Subcutaneous preadipocyte (primary cell): ENCODE measurements around the gene FUT7. TPM values are rescaled to one million over a fixed set of nuclear protein-coding genes. Genes with fewer than 3 reads are reported as not detected.

Source experiments
- total RNA-seq: library from RNA; depleted of rRNA; stranded (reverse); fragments of >200 nt; gene quantifications from 2 replicates; pipeline ENCODE4 v1.2.3, GENCODE V29; 2012

The FUT7 gene
- total RNA-seq = not detected in 2 replicates

GRCh38 chr9:137031904-137032640 lies at the start of gene FUT7:
Gene FUT7, minus strand, starts transcription at chr9:137032088. Its CDS starts 97 bp downstream, at chr9:137031991.

GRCh38 chr9:137077010-137077747 lies 45.3 kb upstream of the FUT7 start, which contains the start of gene UAP1L1:
Gene UAP1L1, plus strand, starts transcription at chr9:137077517. Its CDS starts 16 bp downstream, at chr9:137077533.

GRCh38 chr9:137070201-137070905 lies 38.5 kb upstream of the FUT7 start, which contains the start of gene SAPCD2:
Gene SAPCD2, minus strand, starts transcription at chr9:137070557. Its CDS starts 97 bp downstream, at chr9:137070460.

GRCh38 chr9:137053944-137054931 lies 22.4 kb upstream of the FUT7 start, which contains the start of gene ENTPD2:
Gene ENTPD2, minus strand, starts transcription at chr9:137054061. Its CDS starts 64 bp downstream, at chr9:137053997.

GRCh38 chr9:137046088-137046787 lies 14.3 kb upstream of the FUT7 start, which contains the start of gene NPDC1:
Gene NPDC1, minus strand, starts transcription at chr9:137046177. Its CDS starts 188 bp downstream, at chr9:137045989.

GRCh38 chr9:137027369-137028262 lies 4.3 kb downstream of the FUT7 start, which contains the start of gene ABCA2:
Gene ABCA2, minus strand, starts transcription at chr9:137028237. Its CDS starts 97 bp downstream, at chr9:137028140.

GRCh38 chr9:136996361-136997292 lies 35.3 kb downstream of the FUT7 start, which contains the start of gene CLIC3:
Gene CLIC3, minus strand, starts transcription at chr9:136996568. Its CDS starts 25 bp downstream, at chr9:136996543.

GRCh38 chr9:136991993-136992818 lies 39.7 kb downstream of the FUT7 start, which contains the start of gene PAXX:
Gene PAXX, plus strand, starts transcription at chr9:136992422. Its CDS starts 22 bp downstream, at chr9:136992444.

GRCh38 chr9:136982232-136983051 lies 49.4 kb downstream of the FUT7 start, which contains the start of gene LCNL1:
Gene LCNL1, plus strand, starts transcription at chr9:136982993. Its CDS starts 594 bp downstream, at chr9:136983587.

Other genes with a start within 250 kb of the FUT7 start
- gene TMEM141, start 240.7 kb downstream of the FUT7 start, total RNA-seq = 31.3 and 40.8 TPM in 2 replicates
- 0.20 and 0.37 TPM in 2 replicates for gene CCDC183, start 235.8 kb downstream of the FUT7 start, total RNA-seq
- 44.5 and 80.5 TPM in 2 replicates for gene RABL6, start 224.1 kb downstream of the FUT7 start, total RNA-seq
- 0.73 and 0.98 TPM in 2 replicates for gene AJM1, start 189.6 kb downstream of the FUT7 start, total RNA-seq
- gene PHPT1, start 182.7 kb downstream of the FUT7 start, total RNA-seq = 44.0 and 77.5 TPM in 2 replicates
- gene MAMDC4, start 179.7 kb downstream of the FUT7 start, total RNA-seq = 0.73 and 1.8 TPM in 2 replicates
- gene EDF1, start 165.8 kb downstream of the FUT7 start, total RNA-seq = 107 and 187 TPM in 2 replicates
- gene TRAF2, start 145.6 kb downstream of the FUT7 start, total RNA-seq = 9.2 and 10.8 TPM in 2 replicates
- 125 TPM in 2 replicates for gene FBXW5, start 87.3 kb downstream of the FUT7 start, total RNA-seq
- gene C8G, start 86.8 kb downstream of the FUT7 start, total RNA-seq = not detected in 2 replicates
- not detected in 2 replicates for gene LCN12, start 79.8 kb downstream of the FUT7 start, total RNA-seq
- 0.59 and 4.8 TPM in 2 replicates for gene PTGDS, start 54.6 kb downstream of the FUT7 start, total RNA-seq
- gene LCNL1, start 49.1 kb downstream of the FUT7 start, total RNA-seq = under 0.01 and 0.37 TPM in 2 replicates
- gene PAXX, start 39.7 kb downstream of the FUT7 start, total RNA-seq = 13.9 and 14.3 TPM in 2 replicates
- gene CLIC3, start 35.5 kb downstream of the FUT7 start, total RNA-seq = 0.20 and 0.73 TPM in 2 replicates
- 15.4 and 19.5 TPM in 2 replicates for gene ABCA2, start 3.9 kb downstream of the FUT7 start, total RNA-seq
- 18.8 and 24.3 TPM in 2 replicates for gene NPDC1, start 14.1 kb upstream of the FUT7 start, total RNA-seq
- gene ENTPD2, start 22.0 kb upstream of the FUT7 start, total RNA-seq = not detected in 2 replicates
- gene SAPCD2, start 38.5 kb upstream of the FUT7 start, total RNA-seq = 6.6 and 8.2 TPM in 2 replicates
- gene UAP1L1, start 45.4 kb upstream of the FUT7 start, total RNA-seq = 12.1 and 18.8 TPM in 2 replicates
- 45.5 and 52.2 TPM in 2 replicates for gene MAN1B1, start 54.9 kb upstream of the FUT7 start, total RNA-seq
- gene DPP7, start 82.6 kb upstream of the FUT7 start, total RNA-seq = 77.2 and 112 TPM in 2 replicates
- not detected in 2 replicates for gene GRIN1, start 107.1 kb upstream of the FUT7 start, total RNA-seq
- not detected in 2 replicates for gene LRRC26, start 138.0 kb upstream of the FUT7 start, total RNA-seq
- 0.20 TPM in 1 of 2 replicates, not detected in the other for gene TMEM210, start 140.0 kb upstream of the FUT7 start, total RNA-seq
- 23.5 and 28.7 TPM in 2 replicates for gene ANAPC2, start 156.5 kb upstream of the FUT7 start, total RNA-seq
- gene SSNA1, start 156.6 kb upstream of the FUT7 start, total RNA-seq = 56.1 and 64.7 TPM in 2 replicates
- 6.2 and 11.9 TPM in 2 replicates for gene TPRN, start 168.7 kb upstream of the FUT7 start, total RNA-seq
- gene TMEM203, start 173.6 kb upstream of the FUT7 start, total RNA-seq = 32.0 and 34.6 TPM in 2 replicates
- gene NDOR1, start 173.6 kb upstream of the FUT7 start, total RNA-seq = 6.2 and 8.4 TPM in 2 replicates
- not detected in 2 replicates for gene RNF208, start 190.2 kb upstream of the FUT7 start, total RNA-seq
- gene CYSRT1, start 193.1 kb upstream of the FUT7 start, total RNA-seq = 0.37 and 0.39 TPM in 2 replicates
- gene RNF224, start 195.4 kb upstream of the FUT7 start, total RNA-seq = not detected in 2 replicates
- gene SLC34A3, start 198.8 kb upstream of the FUT7 start, total RNA-seq = not detected in 2 replicates
- 230 and 358 TPM in 2 replicates for gene TUBB4B, start 209.2 kb upstream of the FUT7 start, total RNA-seq
- not detected in 2 replicates for gene STPG3, start 219.2 kb upstream of the FUT7 start, total RNA-seq
- gene NELFB, start 223.2 kb upstream of the FUT7 start, total RNA-seq = 50.7 and 70.4 TPM in 2 replicates
- gene TOR4A, start 245.6 kb upstream of the FUT7 start, total RNA-seq = 4.0 and 16.0 TPM in 2 replicates